Measurements from ENCODE around the gene AKT3. TPM values are rescaled to one million over a fixed set of nuclear protein-coding genes. Genes with fewer than 3 reads are reported as not detected.

The AKT3 gene
- total and polyA plus RNA-seq, 2 of the 8 experiments (the other 6 are each of a cell fraction or from before 2014, with no cell fraction given), result 6.0 to 36.4 TPM

GRCh38 chr1:243801378-243801777 lies 48.7 kb downstream of the AKT3 start:
- no peak overlapping the region for H3K4me2 ChIP-seq (ENCODE audit: insufficient read depth in 1 of 2, low read depth in 2 of 2, low read length in 2 of 2)
- FAIRE-seq (no peak), DNase-seq (ENCODE audit: low read depth in 1 of 2, low spot score in 2 of 2) (no peak)
- no peak overlapping the region for H3K4me3 ChIP-seq (ENCODE audit: extremely low read depth in 1 of 4, insufficient read depth in 2 of 4, low read depth in 3 of 4, low read length in 4 of 4)
- no peaks in the 10 kb centered on the region for H3K36me3 ChIP-seq (ENCODE audit: control insufficient read depth in 2 of 4, insufficient read depth in 4 of 4, low read length in 3 of 4)
- H4K20me1 ChIP-seq (replicated peaks in 1 of 2; ENCODE audit: control insufficient read depth in 1 of 2, insufficient read depth in 2 of 2, low read length in 2 of 2), result no peaks in the 10 kb centered on the region
- no peak overlapping the region for H2BK120ac ChIP-seq (replicated peaks; ENCODE audit: low read depth, low read length)
- 78% methylated on average over 1 of the region's 1 CpG; no CpG with 5 or more reads in 1 of the 2 experiments for WGBS, 2 experiments (ENCODE audit: extremely low coverage in 1 of 2, insufficient coverage in 1 of 2, insufficient read length in 1 of 2, insufficient replicate concordance in 2 of 2, low coverage in 1 of 2, low lambda C conversion rate in 2 of 2, missing lambda C conversion rate in 1 of 2)
- no peaks in the 10 kb centered on the region; the same call in 1 of the 2 replicates for H3K23me2 ChIP-seq (ENCODE audit: low read depth, low read length)
- no peak overlapping the region for H3K27ac ChIP-seq (ENCODE audit: low read depth, low read length)
- TF ChIP-seq BCL11A (IDR thresholded peaks at IDR 0.05; ENCODE audit: low read depth in 2 of 2, low read length in 2 of 2) (no peak), SIX5 (IDR thresholded peaks at IDR 0.05; ENCODE audit: low read depth, low read length) (no peak), ZNF274 (IDR thresholded peaks at IDR 0.05; ENCODE audit: borderline replicate concordance, extremely low read depth, low read length) (no peak)
- H2AK5ac ChIP-seq (ENCODE audit: low read depth, low read length), result no peak overlapping the region
- ChIA-PET POLR2A (ENCODE audit: partially characterized antibody) (no interaction called here), CTCF (ENCODE audit: partially characterized antibody) (interaction anchor here (0.6 to 1.6 kb wide), 2 partner anchors 18 to 414 kb away, joined by 3 to 4 read pairs; no protein-coding TSS in a partner anchor)
- H3K4me1 ChIP-seq (replicated peaks in 1 of 4; ENCODE audit: control insufficient read depth in 3 of 4, insufficient read depth in 4 of 4, low read length in 3 of 4), result no peaks in the 10 kb centered on the region
- H3K56ac ChIP-seq (replicated peaks; ENCODE audit: insufficient read length, low read depth, low read length), result no peak overlapping the region
- no peak overlapping the region for H4K8ac ChIP-seq (ENCODE audit: extremely low read depth, insufficient read depth, low read length)
- no peak overlapping the region for H2AFZ ChIP-seq (ENCODE audit: low read length)
- no peaks in the 10 kb centered on the region for H3K79me1 ChIP-seq (ENCODE audit: low read depth, low read length)
- H4K91ac ChIP-seq (replicated peaks; ENCODE audit: insufficient read length, low read length), result no peak overlapping the region
- no peak overlapping the region for H2BK12ac ChIP-seq (ENCODE audit: low read depth, low read length)
- H3K79me2 ChIP-seq (ENCODE audit: control insufficient read depth in 1 of 2, insufficient read depth in 2 of 2, low read length in 2 of 2), result no peaks in the 10 kb centered on the region
- H2BK20ac ChIP-seq (ENCODE audit: low read length), result no peak overlapping the region
- H3K9ac ChIP-seq (replicated peaks in 1 of 4; ENCODE audit: extremely low read depth in 1 of 4, low read depth in 3 of 4, low read length in 3 of 4), result no peak overlapping the region
- H3K9me3 ChIP-seq (ENCODE audit: insufficient read depth in 2 of 2, low read depth in 1 of 2, low read length in 1 of 2), result 0 out of 4 replicates have a peak, but pooled peaks cover 0 to 1% of the 10 kb centered on the region in 2 experiments
- H3K27me3 ChIP-seq (replicated peaks in 1 of 4; ENCODE audit: control insufficient read depth in 3 of 4, extremely low read depth in 1 of 4, insufficient read depth in 3 of 4, low read length in 3 of 4), result no peaks in the 10 kb centered on the region
- H3K14ac ChIP-seq (ENCODE audit: insufficient read length), result no peak overlapping the region
- H2BK5ac ChIP-seq (ENCODE audit: low read depth, low read length), result no peak overlapping the region
- H3K18ac ChIP-seq (ENCODE audit: extremely low read depth, low read length), result no peak overlapping the region
- no peak overlapping the region for H2BK15ac ChIP-seq (ENCODE audit: low read length)
- no peak overlapping the region for H4K5ac ChIP-seq (ENCODE audit: insufficient read length, low read depth, low read length)
- H3K23ac ChIP-seq (ENCODE audit: insufficient read length), result no peak overlapping the region
- no peak overlapping the region for H3K4ac ChIP-seq (replicated peaks; ENCODE audit: insufficient read length, low read depth, low read length)

All from H1 (cell line).